ENCODE data around the gene CAP1.
"Not testable (repeated sequence)": the region's sequence is repeated elsewhere in the genome, so short reads cannot be mapped to it uniquely, and the experiment has no call there.

CAP1 gene

GRCh38 chr1:40040511-40041465 is at the start of gene CAP1:
Gene CAP1 (plus strand): TSS chr1:40040729. CDS start chr1:40059347, 18,618 bp downstream.
- DNase-seq = peak; percentile 98

- DNase-seq = no peak
These were observed 48.3 kb upstream of the CAP1 start for GRCh38 chr1:39992234-39992633.

- DNase-seq = no peak
These were observed 47.6 kb upstream of the CAP1 start for GRCh38 chr1:39992888-39993287.

GRCh38 chr1:39995973-39996393 is 44.5 kb upstream of the CAP1 start:
- no peak for DNase-seq

GRCh38 chr1:39996396-39997004 is 44.0 kb upstream of the CAP1 start:
- no peak for DNase-seq

- no peak for DNase-seq
These were observed 39.1 kb upstream of the CAP1 start for GRCh38 chr1:40001456-40001855.

GRCh38 chr1:40003156-40004093 is 37.1 kb upstream of the CAP1 start:
- no peak for DNase-seq

- no peak for DNase-seq
These were observed 35.7 kb upstream of the CAP1 start for GRCh38 chr1:40004857-40005256.

GRCh38 chr1:40007481-40008034 is 33.0 kb upstream of the CAP1 start:
- not testable (repeated sequence) for DNase-seq

GRCh38 chr1:40011198-40011597 is 29.3 kb upstream of the CAP1 start:
- DNase-seq = no peak

GRCh38 chr1:40014253-40014706 is 26.2 kb upstream of the CAP1 start:
- DNase-seq = no peak

GRCh38 chr1:40014812-40015594 is 25.5 kb upstream of the CAP1 start:
- no peak for DNase-seq

GRCh38 chr1:40017951-40018575 is 22.5 kb upstream of the CAP1 start:
- DNase-seq = no peak

- DNase-seq = no peak
These were observed 20.0 kb upstream of the CAP1 start for GRCh38 chr1:40020447-40021085.

- no peak for DNase-seq
These were observed 17.1 kb upstream of the CAP1 start for GRCh38 chr1:40023379-40023944.

- no peak for DNase-seq
These were observed 15.9 kb upstream of the CAP1 start for GRCh38 chr1:40024671-40025070.

- no peak for DNase-seq
These were observed 12.9 kb upstream of the CAP1 start for GRCh38 chr1:40027647-40028046.

- DNase-seq = no peak
These were observed 10.9 kb upstream of the CAP1 start for GRCh38 chr1:40029608-40030007.

- no peak for DNase-seq
These were observed 9.9 kb upstream of the CAP1 start for GRCh38 chr1:40030528-40031135.

All from NCI-H2227 treated with DMSO at 0.1 percent for 48 hours (cell line).